NCI-H1694 treated with DMSO at 0.1 percent for 48 hours (cell line): Measurements from ENCODE around the gene PDE5A.
"Not testable (repeated sequence)": the region's sequence is repeated elsewhere in the genome, so short reads cannot be mapped to it uniquely, and the experiment has no call there.

ENCODE experiments used
- DNase-seq: peaks from one replicate; lab custom pipeline; 2025; lab: John Stamatoyannopoulos, UW

PDE5A gene

DNA sequence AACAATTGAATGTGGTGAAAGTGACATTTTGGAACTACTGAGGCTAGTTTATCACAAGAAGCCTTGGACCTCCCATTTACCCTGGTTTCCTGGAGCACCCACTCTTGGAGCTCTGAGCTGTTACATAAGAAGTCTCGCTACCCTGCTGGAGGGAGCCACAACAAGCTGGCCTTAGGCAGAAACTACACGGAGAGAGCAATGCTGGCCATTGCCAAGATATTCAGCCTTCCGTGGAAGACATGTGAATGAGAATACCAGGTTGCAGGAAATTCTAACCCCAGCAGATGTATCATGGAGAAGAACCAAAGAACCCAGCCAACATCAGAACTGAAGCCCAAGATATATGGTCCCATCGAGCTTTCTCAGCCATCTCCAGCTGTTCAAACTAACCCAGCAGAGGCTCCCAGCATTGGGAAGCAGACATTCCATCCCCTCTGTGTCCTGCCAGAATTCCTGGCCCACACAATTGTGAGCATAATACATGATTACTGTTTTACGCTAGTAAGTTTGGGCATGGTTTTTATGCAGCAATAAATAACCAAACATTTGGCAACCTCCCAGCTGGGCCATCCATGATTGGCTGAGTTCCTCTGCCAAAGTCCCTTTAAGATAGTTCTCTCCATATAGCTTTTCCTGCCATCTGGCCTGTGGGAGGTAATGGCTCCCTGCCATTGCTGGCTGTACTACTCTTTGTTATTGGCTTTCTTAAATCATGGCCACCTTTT is 17.9 kb upstream of the PDE5A start:
- peak; percentile 94 for DNase-seq

DNA sequence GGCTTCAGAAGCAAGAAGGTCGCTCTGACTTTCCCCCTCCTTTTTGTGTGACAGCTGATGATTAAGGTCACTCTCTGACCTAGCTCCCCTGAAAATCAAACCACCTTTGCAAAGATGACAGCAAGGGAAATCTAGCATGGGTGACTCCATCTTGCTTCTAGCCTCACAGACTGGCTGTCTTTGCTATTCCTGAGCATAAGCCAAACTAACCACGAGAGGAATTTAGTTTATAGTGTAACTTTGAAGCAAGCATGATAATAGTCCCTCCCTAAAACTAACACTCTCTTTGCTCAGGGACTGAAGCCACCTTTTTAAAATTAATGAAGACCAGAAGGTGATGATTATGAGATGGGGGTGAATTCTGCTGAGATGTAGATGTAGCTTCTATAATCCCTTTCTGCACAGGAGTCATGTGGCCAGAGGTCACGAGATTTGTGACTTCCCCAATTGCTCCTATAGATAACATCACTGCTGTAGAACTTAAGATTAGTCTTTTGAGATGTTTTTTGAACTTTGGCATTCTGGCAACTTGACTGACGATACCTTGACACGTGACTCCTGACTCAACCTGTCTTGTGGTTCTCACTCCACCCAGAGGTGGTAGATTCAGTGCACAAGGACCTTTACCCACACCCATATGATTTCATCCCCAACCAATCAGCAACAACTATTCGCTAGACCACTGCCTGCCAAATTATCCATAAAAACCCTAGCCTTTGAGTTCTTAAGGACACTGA is 14.9 kb upstream of the PDE5A start:
- no peak for DNase-seq

DNA sequence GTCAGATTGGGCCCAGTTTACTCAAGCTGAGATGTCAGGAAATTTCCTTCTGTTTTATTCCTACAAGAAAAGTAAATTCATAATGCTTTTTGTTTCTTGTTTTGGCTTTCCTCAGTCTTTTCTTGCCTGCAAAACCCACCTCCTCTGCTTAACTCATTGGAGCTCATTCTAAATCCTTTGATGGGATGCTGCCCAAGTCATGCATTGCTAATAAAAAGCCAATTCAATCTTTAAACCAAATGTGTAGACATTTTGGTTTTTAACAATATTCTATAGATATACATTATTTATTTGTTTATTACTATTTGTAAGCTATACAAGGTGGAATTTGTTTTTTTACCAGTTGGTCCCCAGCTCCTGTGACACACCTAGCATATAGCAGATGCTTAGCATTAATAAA is 13.2 kb upstream of the PDE5A start:
- DNase-seq, result no peak

DNA sequence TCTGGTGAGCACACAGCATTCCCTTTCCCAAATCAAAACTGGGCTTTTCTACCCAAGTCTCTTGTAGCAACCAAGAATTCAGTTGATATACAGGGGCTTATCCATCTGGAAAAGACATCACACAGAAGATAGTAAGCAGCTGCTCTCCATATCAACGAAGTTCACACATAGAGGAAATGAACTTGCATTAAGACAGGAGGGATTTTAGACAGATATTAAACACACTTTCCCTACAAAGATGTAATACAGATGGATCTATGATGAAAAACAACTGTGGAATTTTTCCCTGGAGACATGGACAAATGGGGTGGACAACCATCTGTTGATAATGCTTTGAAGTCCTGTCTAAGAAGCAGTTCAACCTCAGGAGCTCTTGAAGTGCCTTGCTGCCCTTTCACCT is 9.8 kb upstream of the PDE5A start:
- no peak for DNase-seq

DNA sequence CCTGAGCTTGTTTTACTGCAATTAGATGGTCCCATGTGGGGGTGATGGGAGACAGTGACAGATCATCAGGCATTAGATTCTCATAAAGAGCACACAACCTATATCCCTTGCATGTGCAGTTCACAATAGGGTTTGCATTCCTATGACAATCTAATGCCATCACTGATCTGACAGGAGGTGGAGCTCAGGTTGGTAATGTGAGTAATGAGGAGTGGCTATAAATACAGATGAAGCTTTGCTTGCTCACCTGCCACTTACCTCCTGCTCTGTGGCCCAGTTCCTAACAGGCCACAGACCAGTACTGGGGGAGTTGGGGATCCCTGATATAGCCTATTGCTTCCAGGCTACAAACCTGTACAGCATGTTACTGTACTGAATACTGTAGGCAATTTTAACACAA is 8.2 kb upstream of the PDE5A start:
- not testable (repeated sequence) for DNase-seq

DNA sequence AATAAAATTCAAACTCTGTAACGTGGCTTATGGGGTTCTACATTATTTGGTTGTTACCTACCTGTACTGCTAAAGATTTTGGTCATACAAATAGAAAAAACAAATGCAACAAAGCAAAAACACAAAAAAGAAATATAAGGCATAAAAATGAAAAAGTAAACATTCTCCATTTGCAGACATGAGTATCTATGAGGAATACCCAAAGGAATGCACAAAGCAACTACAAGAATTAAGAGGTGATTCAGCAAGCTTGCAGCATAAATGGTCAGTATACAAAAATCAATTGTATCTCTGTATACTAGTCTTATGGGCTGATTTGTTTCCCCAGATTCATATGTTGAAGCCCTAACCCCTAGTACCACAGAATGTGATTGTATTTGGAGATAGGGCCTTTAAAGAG is 3.6 kb upstream of the PDE5A start:
- DNase-seq, result no peak

DNA sequence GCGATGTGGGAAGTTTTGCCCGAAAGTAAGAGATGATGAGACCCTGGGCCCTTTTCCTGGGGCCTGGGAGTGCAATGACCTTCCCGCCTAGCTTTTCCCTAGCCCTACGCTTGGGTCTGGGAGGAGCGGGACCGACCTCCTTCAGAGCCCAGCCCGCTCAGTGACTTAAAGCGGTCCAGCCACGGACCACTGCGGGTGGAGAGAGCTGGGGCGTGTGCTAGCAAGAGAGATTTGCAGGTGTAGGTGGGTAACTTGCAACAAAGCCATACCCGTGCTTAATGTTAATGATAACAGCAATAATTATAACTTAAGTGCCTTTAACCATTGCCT is 503 bp upstream of the PDE5A start:
- no peak for DNase-seq

DNA sequence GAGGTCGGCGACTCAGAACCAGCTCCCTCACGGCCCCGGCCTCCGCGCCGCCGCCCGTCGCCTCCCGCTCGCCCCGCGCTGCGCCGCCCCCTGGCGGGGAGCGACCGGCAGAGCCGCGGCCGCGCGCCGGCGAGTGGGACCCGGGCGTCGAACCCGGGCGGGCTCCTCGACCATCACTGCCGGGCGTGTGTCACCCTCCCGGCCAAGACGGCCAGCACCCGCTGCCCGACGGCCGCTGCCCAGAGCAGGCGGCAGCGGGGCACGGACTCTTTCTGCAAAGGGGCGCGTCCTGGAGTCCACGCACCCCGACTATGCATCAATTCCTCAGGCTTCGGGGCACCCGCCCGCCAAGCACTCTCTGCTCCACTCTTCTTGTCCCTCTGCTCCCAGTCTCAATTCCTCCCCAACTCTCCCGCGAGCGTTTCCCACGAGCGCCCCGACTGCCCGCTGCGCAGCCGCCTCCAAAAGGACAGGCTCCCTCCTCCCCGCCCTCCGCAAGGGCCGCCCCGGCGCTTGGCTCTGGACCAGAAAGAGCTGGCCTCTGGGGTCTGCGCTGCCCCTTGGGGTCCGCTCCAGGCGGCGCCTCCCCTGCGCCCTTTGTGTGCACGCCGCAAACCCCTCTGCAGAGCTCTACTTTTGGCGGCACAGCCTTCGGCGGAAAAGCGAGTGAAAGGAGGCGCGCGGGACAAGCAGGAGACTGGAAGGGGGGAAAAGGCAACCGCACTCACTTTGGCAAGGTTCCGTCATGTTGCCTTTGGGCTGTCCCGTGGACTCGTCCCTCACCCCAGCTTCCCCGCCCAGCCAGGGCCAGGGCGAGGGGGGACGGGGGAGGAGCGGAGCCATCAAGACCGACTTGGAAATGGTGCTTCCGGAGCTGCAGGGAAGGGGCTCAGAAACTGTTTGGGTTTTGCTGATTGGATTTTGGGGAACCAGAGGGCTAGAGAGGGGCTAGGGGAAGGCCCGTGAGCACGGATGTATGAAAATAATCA is 1.0 kb downstream of the PDE5A start:
- no peak for DNase-seq

DNA sequence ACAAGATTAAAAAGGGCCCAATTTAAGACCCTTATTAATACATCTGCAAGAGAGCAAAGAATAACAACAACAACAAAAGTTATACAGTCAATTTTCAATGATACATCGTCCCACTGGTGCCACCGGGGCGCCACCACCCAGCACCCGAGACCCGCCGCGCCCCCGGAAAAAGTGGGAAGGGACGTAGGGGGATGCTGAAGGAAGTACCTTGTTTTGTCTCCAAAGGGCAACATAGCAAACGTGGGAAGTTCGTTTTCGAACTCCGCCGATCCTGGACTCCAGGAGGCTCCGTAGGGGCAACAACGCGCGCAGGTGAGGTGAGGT is 1.7 kb downstream of the PDE5A start:
- no peak for DNase-seq

DNA sequence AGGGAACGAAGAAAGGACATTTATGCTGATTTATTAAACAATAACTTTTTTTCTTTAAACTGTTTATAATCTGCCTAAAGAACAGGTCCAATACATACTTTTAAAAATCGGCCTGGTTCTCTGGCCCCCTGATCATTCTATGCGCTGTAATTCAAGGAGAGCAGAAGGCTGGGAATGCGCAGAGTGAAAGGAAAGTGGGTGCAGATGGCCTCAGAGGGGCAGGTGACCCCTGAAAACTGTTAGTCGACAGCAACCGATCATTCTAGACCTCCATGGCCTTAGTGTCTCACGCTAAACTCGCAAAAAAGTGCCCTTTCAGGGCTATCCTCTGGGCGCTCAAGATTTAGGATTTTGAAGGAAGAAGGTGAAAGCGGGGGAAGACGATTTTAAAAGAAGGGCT is 2.2 kb downstream of the PDE5A start:
- no peak for DNase-seq

DNA sequence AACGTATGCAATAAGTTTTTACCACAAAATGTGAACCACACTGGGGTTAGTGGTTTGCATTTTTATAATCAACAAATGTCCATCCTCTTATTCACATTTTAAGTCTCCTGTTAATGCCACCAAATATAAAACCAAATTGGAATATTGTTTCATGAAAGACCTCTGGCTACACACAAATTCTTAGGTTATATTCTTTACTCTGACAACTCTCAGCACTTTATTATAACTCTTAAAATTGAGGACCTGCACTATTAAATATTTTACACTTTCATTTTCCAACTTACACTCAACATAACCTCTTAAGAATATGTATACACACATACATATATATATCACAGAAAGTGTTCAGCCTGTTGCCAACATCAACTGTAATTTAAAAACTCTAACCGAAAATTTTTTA is 2.8 kb downstream of the PDE5A start:
- no peak for DNase-seq

DNA sequence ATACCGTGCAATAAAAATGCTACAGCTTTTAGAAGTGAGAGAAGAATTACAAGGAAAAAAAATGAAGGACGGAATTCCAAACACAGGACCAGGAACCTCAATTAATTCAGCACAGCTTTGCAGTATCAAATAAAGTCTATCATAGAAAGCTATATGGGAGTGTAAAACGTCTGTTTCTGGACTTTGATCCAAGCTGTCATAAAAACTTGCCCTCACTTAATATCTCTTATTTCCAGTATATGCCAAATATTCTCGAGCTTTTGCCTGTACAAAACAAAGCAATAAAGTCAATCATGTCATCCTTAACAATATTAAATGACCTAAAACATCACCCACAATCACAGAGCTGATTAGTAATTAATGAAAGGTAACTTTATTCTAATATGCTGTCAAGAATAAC is 4.2 kb downstream of the PDE5A start:
- DNase-seq, result no peak

DNA sequence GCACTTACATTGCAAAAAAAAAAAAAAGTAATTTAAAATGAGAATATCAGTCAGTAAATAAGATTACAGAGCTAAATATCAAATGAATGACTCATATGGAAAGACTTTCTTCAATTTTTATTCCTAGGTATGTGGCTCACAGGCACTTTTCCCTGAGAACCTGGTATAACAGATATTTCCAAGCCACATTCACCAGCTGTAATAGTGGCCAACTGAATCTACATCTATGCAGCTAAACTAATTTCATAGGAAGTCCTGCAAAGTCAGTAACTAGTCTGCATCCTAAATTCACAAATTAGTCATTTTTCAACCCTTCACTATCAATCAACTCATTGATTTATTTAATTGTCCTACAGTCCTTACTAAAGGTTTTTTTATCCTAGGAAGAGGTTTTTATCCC is 5.6 kb downstream of the PDE5A start:
- DNase-seq, result no peak

DNA sequence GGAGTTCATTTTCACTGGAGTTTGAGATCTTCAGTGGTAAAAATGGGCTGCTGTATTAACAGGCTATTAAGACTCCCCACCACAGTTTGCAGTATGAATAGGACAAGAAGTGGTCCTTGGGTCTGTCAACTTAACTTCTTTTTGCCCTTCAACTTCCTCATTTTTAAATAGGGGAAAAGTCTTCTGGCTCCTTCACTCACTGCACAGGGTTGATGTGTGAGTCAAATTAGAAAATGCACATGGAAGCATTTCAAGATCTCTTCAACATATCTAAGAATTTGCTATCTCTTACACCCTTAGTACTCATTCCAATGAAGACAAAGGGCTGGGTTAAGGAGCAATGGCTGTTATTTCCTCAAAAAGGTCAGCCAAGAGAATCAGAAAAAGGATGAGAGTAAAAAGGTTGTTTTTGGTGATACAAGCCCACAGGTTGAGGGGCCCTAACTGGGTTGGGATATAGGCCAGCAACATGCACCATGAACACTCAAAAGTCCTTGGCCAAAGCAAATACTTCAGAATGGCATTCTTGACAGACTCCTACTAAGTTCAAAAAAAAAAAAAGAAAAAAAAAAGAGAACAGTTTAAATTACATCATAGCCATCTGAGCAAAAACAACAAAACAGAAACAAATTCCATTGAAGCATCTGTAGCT is 13.4 kb downstream of the PDE5A start:
- DNase-seq, result no peak

DNA sequence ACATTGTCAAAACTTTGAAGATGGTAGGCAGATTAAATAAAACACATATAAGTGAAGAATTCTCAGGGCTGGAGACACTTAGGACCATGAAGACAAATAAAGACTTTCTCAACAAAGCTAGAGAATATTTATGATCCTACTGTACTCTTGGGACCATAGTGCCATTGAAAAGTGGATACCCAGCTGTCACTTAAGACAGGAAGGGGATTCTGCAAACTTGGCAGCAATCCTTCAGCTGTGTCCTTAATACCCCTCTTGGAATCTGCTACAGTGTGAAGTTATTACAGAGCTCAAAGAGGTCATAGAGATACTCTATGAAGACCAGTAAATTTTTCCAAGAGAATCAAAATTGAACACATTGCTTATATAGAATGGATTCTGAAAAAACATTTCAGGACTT is 24.3 kb downstream of the PDE5A start:
- DNase-seq, result no peak

DNA sequence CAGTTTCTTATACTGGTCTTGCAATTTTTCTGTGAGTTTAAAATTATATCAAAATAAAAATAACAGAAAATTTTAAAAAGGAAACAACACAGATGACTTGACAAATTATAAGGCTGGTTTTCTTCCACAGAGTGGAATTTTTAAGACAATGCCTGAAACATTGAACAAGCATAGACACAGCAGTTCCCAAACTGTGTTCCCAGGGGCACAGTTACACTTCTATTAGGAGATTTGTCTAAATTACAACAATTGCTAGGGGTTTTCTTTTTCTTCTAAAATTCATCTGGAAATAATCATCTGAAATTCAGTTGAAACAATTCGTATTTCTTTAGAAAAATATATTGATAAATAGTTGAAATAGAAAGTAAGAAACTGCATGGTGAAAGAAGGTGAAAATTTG is 26.2 kb downstream of the PDE5A start:
- no peak for DNase-seq

DNA sequence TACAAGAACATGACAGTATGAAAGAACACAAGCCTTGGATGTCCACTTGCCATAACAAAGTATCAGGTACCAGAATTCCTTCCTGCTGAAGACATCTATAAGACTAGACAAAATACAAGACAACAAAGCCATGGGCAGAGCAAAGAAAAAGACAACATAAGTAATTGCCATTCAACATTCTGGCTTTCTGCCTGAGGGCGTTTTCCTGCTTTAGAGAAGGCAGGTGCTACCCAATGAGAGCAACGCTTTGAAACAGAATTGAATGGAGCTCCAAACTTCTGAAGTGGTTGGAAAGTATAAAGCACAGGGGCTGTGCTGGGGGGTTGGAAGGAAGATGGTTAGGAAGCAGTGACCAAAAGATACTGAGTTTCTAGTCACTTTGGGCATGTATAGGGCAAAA is 30.1 kb downstream of the PDE5A start:
- no peak for DNase-seq

DNA sequence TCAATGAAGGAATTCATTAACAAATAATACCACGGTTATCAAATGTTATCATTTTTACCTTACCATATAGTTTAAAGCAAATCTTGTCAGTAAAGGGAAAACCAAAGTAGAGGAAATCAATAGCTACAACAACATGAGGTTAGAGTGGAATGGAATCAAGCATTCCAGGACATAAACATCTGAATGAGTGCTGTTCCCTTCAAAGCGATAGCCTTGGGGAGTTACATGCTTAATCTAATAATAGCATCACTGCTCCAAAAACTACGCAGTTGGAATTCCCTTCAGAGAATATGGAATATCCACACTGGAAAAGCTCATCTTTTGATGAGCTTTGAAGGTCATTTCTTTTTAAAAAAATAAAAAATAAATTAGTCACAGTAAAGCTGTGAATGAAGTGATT is 31.2 kb downstream of the PDE5A start:
- DNase-seq, result no peak

DNA sequence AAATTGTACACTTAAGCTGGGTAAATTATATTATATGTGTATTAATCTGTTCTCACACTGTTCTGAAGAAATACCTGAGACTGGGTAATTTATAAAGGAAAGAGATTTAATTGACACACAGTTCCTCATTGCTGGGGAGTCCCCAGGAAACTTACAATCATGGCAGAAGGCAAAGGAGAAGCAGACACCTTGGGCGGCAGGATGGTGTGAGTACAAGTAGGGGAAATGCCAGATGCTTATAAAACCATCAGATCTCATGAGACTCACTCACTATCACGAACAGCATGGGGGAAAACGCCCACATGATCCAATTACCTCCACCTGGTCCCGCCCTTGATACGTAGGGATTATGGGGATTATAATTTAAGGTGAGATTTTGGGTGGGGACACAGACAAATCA is 34.9 kb downstream of the PDE5A start:
- DNase-seq, result no peak

DNA sequence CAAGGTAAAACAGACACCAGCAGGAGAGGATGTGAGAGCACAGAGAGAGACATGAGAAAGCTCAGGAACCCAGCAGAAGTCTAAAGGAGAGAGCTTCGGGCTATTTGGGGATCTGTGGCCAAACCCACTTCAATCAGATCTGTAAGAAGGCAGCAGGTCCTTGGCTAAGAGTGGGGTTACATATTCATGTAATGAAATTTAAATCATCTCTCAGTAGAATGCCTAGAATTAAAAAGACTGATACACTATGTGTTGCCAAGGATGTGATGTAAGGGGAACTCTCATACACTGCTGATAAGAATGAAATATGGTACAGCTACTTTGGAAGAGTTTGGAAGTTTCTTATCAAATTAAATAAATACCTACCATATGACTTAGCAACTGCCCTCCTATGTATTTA is 35.8 kb downstream of the PDE5A start:
- no peak for DNase-seq

DNA sequence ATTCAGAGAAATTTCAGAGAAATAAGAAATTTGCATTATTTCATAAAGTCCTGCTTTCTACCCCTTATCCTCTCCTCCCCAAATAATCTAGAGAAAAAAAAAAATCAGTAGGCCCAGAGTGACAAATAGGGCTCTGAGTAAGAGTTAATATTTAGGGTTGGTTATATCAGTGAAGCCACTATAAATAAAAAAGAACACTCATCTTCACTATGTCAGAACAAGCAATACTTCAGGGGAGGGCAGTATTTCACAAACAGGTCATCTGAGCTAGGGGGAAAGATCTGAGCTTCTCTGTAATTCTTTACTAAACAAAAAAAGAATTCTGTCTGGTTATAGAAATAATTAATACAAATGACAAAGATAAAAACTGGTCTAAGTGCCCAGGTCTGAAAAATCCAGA is 39.4 kb downstream of the PDE5A start:
- DNase-seq, result no peak

DNA sequence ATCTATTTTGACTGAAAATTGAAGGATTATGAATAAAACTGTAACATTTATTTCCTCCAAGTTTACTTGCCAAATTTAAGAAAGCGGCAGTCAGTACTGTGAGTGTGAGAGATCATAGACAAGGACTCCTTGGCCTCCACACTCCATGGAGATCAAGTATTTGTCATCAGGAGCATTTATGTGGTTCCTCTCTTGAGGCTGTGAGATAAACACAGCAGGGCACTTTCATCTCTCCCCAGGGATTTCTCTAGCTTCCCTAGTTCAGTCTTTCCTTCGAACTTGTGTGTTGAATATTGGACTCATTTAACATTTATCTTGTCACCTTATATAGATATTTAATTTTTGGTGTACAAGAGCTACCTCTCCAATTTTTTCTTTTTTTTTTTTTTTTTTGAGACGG is 40.8 kb downstream of the PDE5A start:
- no peak for DNase-seq

DNA sequence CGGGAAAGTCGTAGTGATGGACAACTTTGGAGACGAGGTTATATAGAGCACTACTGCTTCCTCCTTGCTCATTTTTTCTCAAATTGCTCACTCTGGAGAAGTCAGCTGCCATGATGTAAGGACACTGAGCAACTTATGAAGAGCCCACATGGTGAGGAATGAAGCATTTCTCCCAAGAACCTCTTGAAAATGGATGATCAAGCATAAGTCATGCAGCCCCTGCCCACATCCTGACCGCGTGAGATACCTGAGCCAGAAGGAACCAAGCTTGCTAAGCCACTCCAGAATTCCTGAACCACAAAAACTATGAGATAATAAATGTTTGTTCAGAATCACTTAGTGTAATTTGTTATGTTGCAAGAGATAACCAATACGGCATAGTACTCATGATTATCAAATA is 42.8 kb downstream of the PDE5A start:
- DNase-seq, result no peak
